BE2C (cell line): Measurements from ENCODE around the gene WWOX.

Experiments used
- DNase-seq: peaks from one replicate; pipeline ENCODE4 v3.0.0-alpha.2; 2020
- H3K27me3 ChIP-seq: fragments of 250-450 bp; sonication (Bioruptor Pico); 2 replicates; pipeline ENCODE4 v1.5.1; 2020; ENCODE audit warnings: mild to moderate bottlenecking
- H3K36me3 ChIP-seq: fragments of 250-450 bp; sonication (Bioruptor Pico); 2 replicates; pipeline ENCODE4 v1.5.1; 2020; ENCODE audit warnings: mild to moderate bottlenecking
- H3K4me1 ChIP-seq: fragments of 250-450 bp; sonication (Bioruptor Pico); 2 replicates; pipeline ENCODE4 v1.5.1; 2020
- H3K4me3 ChIP-seq: 2 replicates; pipeline ENCODE4 v1.5.1; 2011; ENCODE audit warnings: low read depth, low read length
- H3K9me3 ChIP-seq: fragments of 250-450 bp; sonication (Bioruptor Pico); 2 replicates; pipeline ENCODE4 v1.5.1; 2020
- CTCF ChIP-seq: IDR thresholded peaks from 2 replicates; pipeline ENCODE4 v1.5.1; 2012; ENCODE audit warnings: mild to moderate bottlenecking, low read depth, low read length

The WWOX gene

GRCh38 chr16:78995441-78995840 lies 896.0 kb downstream of the WWOX start:
- no peak for TF ChIP-seq CTCF
- H3K4me3 ChIP-seq, result no peak overlapping the region
- H3K36me3 ChIP-seq, result no peaks in the 10 kb centered on the region
- H3K4me1 ChIP-seq, result no peaks in the 10 kb centered on the region
- H3K27me3 ChIP-seq, result no peaks in the 10 kb centered on the region
- DNase-seq, result no peak
- no peaks in the 10 kb centered on the region for H3K9me3 ChIP-seq

DNA sequence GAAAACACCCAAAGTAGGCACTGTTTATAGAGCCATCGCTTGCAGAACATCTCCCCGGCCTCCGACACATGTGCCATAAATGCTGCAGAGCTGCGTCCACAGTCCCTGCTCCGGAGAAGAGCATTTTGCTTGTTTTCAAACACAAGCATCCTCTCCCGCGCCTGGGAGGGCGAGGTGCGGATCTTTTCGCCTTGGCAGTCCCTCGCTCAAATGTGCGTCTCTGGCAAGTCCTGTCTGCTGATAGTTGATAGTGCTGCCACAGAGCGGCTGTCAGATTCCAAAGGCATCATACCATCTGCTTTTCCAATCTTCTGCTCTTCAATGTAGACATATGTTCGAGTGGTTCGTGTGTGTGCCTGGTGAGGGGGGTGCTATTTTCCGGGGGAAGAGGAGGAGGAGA lies 897.3 kb downstream of the WWOX start:
- no peak for DNase-seq
- Histone ChIP-seq H3K4me1 (no peaks in the 10 kb centered on the region), H3K27me3 (no peaks in the 10 kb centered on the region), H3K4me3 (no peak overlapping the region), H3K9me3 (no peaks in the 10 kb centered on the region), H3K36me3 (no peaks in the 10 kb centered on the region)
- TF ChIP-seq CTCF, result no peak

DNA sequence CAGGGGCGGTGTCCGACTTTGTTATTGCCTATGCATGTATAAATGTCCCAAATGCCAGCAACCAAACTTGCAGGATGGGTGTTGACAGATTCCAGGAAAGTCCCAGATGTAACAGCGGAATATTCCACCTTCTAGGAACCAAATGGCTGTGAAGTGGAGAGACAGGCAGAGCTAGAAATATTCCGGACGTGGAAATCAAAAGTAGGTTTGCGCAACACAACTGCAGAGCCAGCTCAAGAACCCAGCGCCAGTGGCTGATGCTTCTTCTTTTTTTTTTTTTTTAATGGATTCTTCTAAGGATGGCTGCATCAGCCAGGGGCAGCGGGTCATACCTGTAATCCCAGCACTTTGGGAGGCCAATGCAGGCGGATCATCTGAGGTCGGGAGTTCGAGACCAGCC lies 899.4 kb downstream of the WWOX start:
- no peaks in the 10 kb centered on the region for H3K9me3 ChIP-seq
- no peak for TF ChIP-seq CTCF
- no peaks in the 10 kb centered on the region for H3K36me3 ChIP-seq
- H3K4me3 ChIP-seq, result no peak overlapping the region
- no peak for DNase-seq
- no peaks in the 10 kb centered on the region for H3K4me1 ChIP-seq
- H3K27me3 ChIP-seq, result no peaks in the 10 kb centered on the region

GRCh38 chr16:79001156-79001967 lies 901.9 kb downstream of the WWOX start:
- no peak for TF ChIP-seq CTCF
- Histone ChIP-seq H3K4me3 (no peak overlapping the region), H3K9me3 (no peaks in the 10 kb centered on the region; the same call in 1 of the 2 replicates), H3K4me1 (no peaks in the 10 kb centered on the region), H3K36me3 (no peaks in the 10 kb centered on the region), H3K27me3 (no peaks in the 10 kb centered on the region)
- no peak for DNase-seq

- no peak for DNase-seq
- H3K27me3 ChIP-seq, result no peaks in the 10 kb centered on the region
- no peaks in the 10 kb centered on the region; the same call in 1 of the 2 replicates for H3K9me3 ChIP-seq
- H3K4me1 ChIP-seq, result no peaks in the 10 kb centered on the region
- TF ChIP-seq CTCF, result no peak
- no peaks in the 10 kb centered on the region for H3K36me3 ChIP-seq
- no peak overlapping the region for H3K4me3 ChIP-seq
Measured at GRCh38 chr16:79003026-79003609, 903.7 kb downstream of the WWOX start.

DNA sequence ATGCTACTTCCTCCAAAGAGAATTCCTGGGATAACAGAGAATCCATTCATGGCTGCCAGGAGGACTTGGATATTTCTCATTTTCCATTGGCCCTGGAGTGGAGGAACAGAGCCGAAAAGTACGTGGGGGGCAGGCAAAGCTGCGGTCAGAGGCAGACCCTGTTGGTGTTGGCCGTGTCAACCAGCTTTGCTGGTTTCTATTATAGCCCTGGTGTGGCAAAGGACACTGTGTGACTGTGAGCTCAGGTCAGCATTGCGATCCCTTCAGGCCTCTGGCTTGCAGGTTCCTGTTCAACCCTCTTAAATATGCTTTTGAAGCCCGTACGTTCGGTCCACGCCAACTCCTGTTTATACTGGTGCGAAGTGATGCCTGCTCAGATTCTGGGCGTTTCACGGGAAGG lies 904.9 kb downstream of the WWOX start:
- Histone ChIP-seq H3K4me3 (no peak overlapping the region), H3K27me3 (no peaks in the 10 kb centered on the region)
- no peak for TF ChIP-seq CTCF

More for the DNA sequence above, 904.9 kb downstream of the WWOX start:
- DNase-seq, result no peak
- Histone ChIP-seq H3K4me1 (no peaks in the 10 kb centered on the region), H3K9me3 (no peaks in the 10 kb centered on the region; the same call in 1 of the 2 replicates), H3K36me3 (no peaks in the 10 kb centered on the region)
